ENCODE measurements around the gene FOXF2.

The FOXF2 gene

GRCh38 chr6:1392813-1393640, 3.7 kb downstream of the FOXF2 start:
- no peak for DNase-seq

GRCh38 chr6:1393641-1394283, 4.4 kb downstream of the FOXF2 start:
- no peak for DNase-seq

GRCh38 chr6:1394514-1395463, 5.4 kb downstream of the FOXF2 start:
- no peak for DNase-seq

GRCh38 chr6:1395506-1395905, 6.1 kb downstream of the FOXF2 start:
- no peak for DNase-seq

- no peak for DNase-seq
Observed at GRCh38 chr6:1395941-1396908, 6.8 kb downstream of the FOXF2 start.

- peak; percentile 15 to 38 for DNase-seq
Observed at GRCh38 chr6:1396952-1397868, 7.8 kb downstream of the FOXF2 start.

GRCh38 chr6:1399085-1399780, 9.9 kb downstream of the FOXF2 start:
- no peak for DNase-seq

GRCh38 chr6:1400126-1400850, 10.9 kb downstream of the FOXF2 start:
- no peak for DNase-seq

GRCh38 chr6:1402369-1402768, 13.0 kb downstream of the FOXF2 start:
- no peak for DNase-seq

- DNase-seq, result no peak
Observed at GRCh38 chr6:1402868-1403267, 13.5 kb downstream of the FOXF2 start.

GRCh38 chr6:1403851-1404712, 14.7 kb downstream of the FOXF2 start:
- no peak for DNase-seq

- DNase-seq, result no peak
Observed at GRCh38 chr6:1404713-1405098, 15.3 kb downstream of the FOXF2 start.

- DNase-seq, result no peak
Observed at GRCh38 chr6:1405221-1405620, 15.8 kb downstream of the FOXF2 start.

- DNase-seq, result no peak
Observed at GRCh38 chr6:1406306-1407072, 17.1 kb downstream of the FOXF2 start.

- DNase-seq, result no peak
Observed at GRCh38 chr6:1407499-1407990, 18.2 kb downstream of the FOXF2 start.

GRCh38 chr6:1409774-1410465, 20.5 kb downstream of the FOXF2 start:
- DNase-seq, result no peak

GRCh38 chr6:1412901-1413300, 23.5 kb downstream of the FOXF2 start:
- DNase-seq, result no peak
